DND-41 (cell line): Measurements from ENCODE around the gene CRYBA2.

Experiments
- ATAC-seq: fragments of 200-7000 bp; cut with Tn5 transposase; 3 replicates; pipeline ENCODE4 v1.9.1; 2021; ENCODE audit warnings: low read depth; ENCODE audit not compliant: insufficient read depth
- DNase-seq: peaks from one replicate; pipeline ENCODE4 v3.0.0-alpha.2; 2020
- H2AFZ ChIP-seq: 2 replicates; pipeline ENCODE4 v1.6.0; 2012; ENCODE audit warnings: low read depth, low read length
- H3K27ac ChIP-seq: 2 replicates; pipeline ENCODE4 v1.5.1; 2012; ENCODE audit warnings: low read length, inconsistent platforms
- H3K27me3 ChIP-seq: fragments of 200-600 bp; sonication (generic); 2 replicates; pipeline ENCODE4 v1.6.0; 2012; ENCODE audit warnings: low read length, mild to moderate bottlenecking, inconsistent platforms; ENCODE audit not compliant: insufficient read depth, poor library complexity
- H3K36me3 ChIP-seq: 2 replicates; pipeline ENCODE4 v1.5.1; 2012; ENCODE audit warnings: low read length, inconsistent platforms; ENCODE audit not compliant: insufficient read depth
- H3K4me1 ChIP-seq: 2 replicates; pipeline ENCODE4 v1.5.1; 2012; ENCODE audit warnings: mild to moderate bottlenecking, low read length; ENCODE audit not compliant: insufficient read depth
- H3K4me2 ChIP-seq: 2 replicates; pipeline ENCODE4 v1.6.0; 2012; ENCODE audit warnings: mild to moderate bottlenecking, moderate library complexity, low read length, inconsistent platforms; ENCODE audit not compliant: insufficient read depth
- H3K4me3 ChIP-seq, 2 experiments: fragments of 200-600 bp in 1 of 2; shearing (Covaris generic) in 1 of 2; 2 replicates each; pipeline ENCODE4 v1.5.1; 2012 to 2016; ENCODE audit warnings: inconsistent platforms in 2 of 2, low read length in 2 of 2, mild to moderate bottlenecking in 2 of 2, low read depth in 1 of 2, moderate library complexity in 1 of 2
- H3K79me2 ChIP-seq: 2 replicates; pipeline ENCODE4 v1.6.0; 2012; ENCODE audit warnings: low read length, inconsistent platforms; ENCODE audit not compliant: insufficient read depth
- H3K9ac ChIP-seq: 2 replicates; pipeline ENCODE4 v1.6.0; 2012; ENCODE audit warnings: low read depth, mild to moderate bottlenecking, inconsistent platforms, low read length, moderate library complexity
- H3K9me3 ChIP-seq: 2 replicates; pipeline ENCODE4 v1.5.1; 2012; ENCODE audit warnings: low read length, moderate library complexity, mild to moderate bottlenecking, inconsistent platforms; ENCODE audit not compliant: insufficient read depth, severe bottlenecking
- H4K20me1 ChIP-seq: 2 replicates; pipeline ENCODE4 v1.6.0; 2012; ENCODE audit warnings: low read length; ENCODE audit not compliant: insufficient read depth
- CTCF ChIP-seq: IDR thresholded peaks from 2 replicates; pipeline ENCODE4 v1.5.1; 2012; ENCODE audit warnings: borderline replicate concordance, low read length, moderate library complexity, mild to moderate bottlenecking; ENCODE audit not compliant: poor library complexity, severe bottlenecking; ENCODE audit errors: extremely low read depth
- EZH2 ChIP-seq: IDR thresholded peaks from 3 replicates; pipeline ENCODE4 v1.6.1; 2012; ENCODE audit warnings: borderline replicate concordance, low read depth, mild to moderate bottlenecking, moderate library complexity, low read length, inconsistent platforms; ENCODE audit not compliant: severe bottlenecking

CRYBA2 gene

GRCh38 chr2:218993345-218994315 is at the start of gene CRYBA2:
TSS of gene CRYBA2 (minus strand) at chr2:218993422. CDS start at chr2:218993176, 246 bp downstream.
- TF ChIP-seq CTCF (no peak), EZH2 (no peak)
- no peaks in the 10 kb centered on the region for H3K79me2 ChIP-seq
- ATAC-seq: no peak
- H3K27ac ChIP-seq: no peak within 1 kb of the TSS
- H3K9me3 ChIP-seq: no peaks in the 10 kb centered on the region
- no peak within 1 kb of the TSS for H2AFZ ChIP-seq
- H3K4me3 ChIP-seq: no peak within 1 kb of the TSS
- DNase-seq: no peak
- no peak within 1 kb of the TSS for H3K9ac ChIP-seq
- peaks cover 18% of the 10 kb centered on the region for H4K20me1 ChIP-seq
- H3K4me1 ChIP-seq: no peaks in the 10 kb centered on the region
- H3K4me2 ChIP-seq: no peak within 1 kb of the TSS
- peaks cover 35% of the 10 kb centered on the region for H3K27me3 ChIP-seq
- H3K36me3 ChIP-seq: no peaks in the 10 kb centered on the region

- Histone ChIP-seq H2AFZ (no peak overlapping the region), H3K4me1 (no peaks in the 10 kb centered on the region), H4K20me1 (0 out of 2 replicates have a peak, but pooled peaks cover 3% of the 10 kb centered on the region), H3K9me3 (no peaks in the 10 kb centered on the region), H3K27ac (no peak overlapping the region), H3K4me3 (no peak overlapping the region), H3K4me2 (no peak overlapping the region), H3K27me3 (peaks cover 12% of the 10 kb centered on the region), H3K36me3 (no peaks in the 10 kb centered on the region), H3K9ac (no peak overlapping the region), H3K79me2 (no peaks in the 10 kb centered on the region)
- DNase-seq (no peak), ATAC-seq (no peak)
- no peak for TF ChIP-seq CTCF
- TF ChIP-seq EZH2: no peak
These were observed 49.5 kb upstream of the CRYBA2 start for GRCh38 chr2:219042750-219043149.

GRCh38 chr2:219042157-219042556 is 48.9 kb upstream of the CRYBA2 start:
- peaks cover 9% of the 10 kb centered on the region for H3K27me3 ChIP-seq
- H3K4me1 ChIP-seq: no peaks in the 10 kb centered on the region
- no peak overlapping the region for H3K27ac ChIP-seq
- DNase-seq (no peak), ATAC-seq (no peak)
- TF ChIP-seq CTCF (no peak), EZH2 (no peak)
- H3K9ac ChIP-seq: no peak overlapping the region
- H3K4me3 ChIP-seq: no peak overlapping the region
- H4K20me1 ChIP-seq: 0 out of 2 replicates have a peak, but pooled peaks cover 3% of the 10 kb centered on the region
- H3K9me3 ChIP-seq: no peaks in the 10 kb centered on the region
- no peak overlapping the region for H3K4me2 ChIP-seq
- no peaks in the 10 kb centered on the region for H3K36me3 ChIP-seq
- no peaks in the 10 kb centered on the region for H3K79me2 ChIP-seq
- no peak overlapping the region for H2AFZ ChIP-seq
